Thoracic aorta (tissue), 2 donors: Measurements from ENCODE around the gene ROS1. TPM values are rescaled to one million over a fixed set of nuclear protein-coding genes. Genes with fewer than 3 reads are reported as not detected.

Source experiments
- ATAC-seq: fragments of 150-250 bp; one replicate; pipeline ENCODE4 v1.8.0; 2017; ENCODE audit warnings: low read depth; ENCODE audit not compliant: insufficient number of reproducible peaks, low FRiP score
- DNase-seq: peaks from one replicate; pipeline ENCODE4 v3.0.0-alpha.2; 2020; ENCODE audit warnings: low spot score
- H3K27ac ChIP-seq, 2 donors: fragments of 200-600 bp; sonication (generic); 1 replicate in 1 of 2; 2 replicates in 1 of 2; pipeline ENCODE4 v1.5.1; 2016; ENCODE audit warnings: mild to moderate bottlenecking in 2 of 2, moderate library complexity in 2 of 2
- H3K27me3 ChIP-seq: fragments of 200-600 bp; sonication (generic); replicated peaks from 2 replicates; pipeline ENCODE4 v1.6.0; 2016; ENCODE audit warnings: mild to moderate bottlenecking; ENCODE audit not compliant: insufficient read depth
- H3K36me3 ChIP-seq: fragments of 200-600 bp; sonication (generic); one replicate; pipeline ENCODE4 v1.5.1; 2016
- H3K4me1 ChIP-seq, 2 donors: fragments of 200-600 bp; sonication (generic); 1 replicate in 1 of 2; 2 replicates in 1 of 2; pipeline versions ENCODE4 v1.5.1 to v1.6.0; 2016; ENCODE audit warnings: low read depth in 2 of 2, mild to moderate bottlenecking in 1 of 2; ENCODE audit not compliant: control insufficient read depth in 1 of 2
- H3K4me3 ChIP-seq: fragments of 200-600 bp; sonication (generic); 2 replicates; pipeline ENCODE4 v1.5.1; 2016; ENCODE audit warnings: mild to moderate bottlenecking
- H3K9me3 ChIP-seq: fragments of 200-600 bp; sonication (generic); 2 replicates; pipeline ENCODE4 v1.5.1; 2016
- CTCF ChIP-seq: fragments of 200-600 bp; sonication (generic); IDR thresholded peaks from one replicate; pipeline ENCODE4 v1.5.1; 2019; ENCODE audit warnings: antibody characterized with exemption
- total RNA-seq, 2 donors: library from RNA; depleted of rRNA; stranded (reverse); fragments of >200 nt; gene quantifications; one replicate each; pipeline versions ENCODE4 v1.1.0 to v1.2.3, GENCODE V29; 2016

ROS1 gene
- total RNA-seq, 2 donors from 2014 or later = not detected

DNA sequence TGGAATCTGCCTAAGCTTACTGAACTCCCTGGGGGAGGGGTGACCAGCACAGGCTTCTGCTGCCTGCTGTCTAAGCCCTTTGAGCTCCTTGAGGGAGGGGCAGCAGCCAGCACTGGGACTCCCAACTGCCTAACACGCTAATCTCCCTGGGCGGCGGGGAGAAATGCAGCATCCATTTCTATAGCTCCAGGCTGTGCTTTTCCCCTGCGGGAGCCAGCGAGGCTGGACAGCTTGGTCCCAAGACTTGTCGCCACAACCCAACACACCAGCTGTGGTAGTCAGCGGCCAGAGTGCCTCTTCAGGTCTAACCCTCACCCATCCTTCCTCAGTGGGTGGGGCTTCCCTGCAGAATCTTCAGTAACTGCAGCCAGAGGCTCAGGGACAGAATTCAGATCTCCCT lies 95.8 kb downstream of the ROS1 start:
- no peaks in the 10 kb centered on the region for H3K36me3 ChIP-seq
- no peak overlapping the region for H3K27ac ChIP-seq
- no peak for TF ChIP-seq CTCF
- H3K4me1 ChIP-seq = no peaks in the 10 kb centered on the region
- no peak for ATAC-seq
- H3K27me3 ChIP-seq = no peaks in the 10 kb centered on the region
- no peak overlapping the region for H3K4me3 ChIP-seq
- no peak for DNase-seq
- no peaks in the 10 kb centered on the region for H3K9me3 ChIP-seq

DNA sequence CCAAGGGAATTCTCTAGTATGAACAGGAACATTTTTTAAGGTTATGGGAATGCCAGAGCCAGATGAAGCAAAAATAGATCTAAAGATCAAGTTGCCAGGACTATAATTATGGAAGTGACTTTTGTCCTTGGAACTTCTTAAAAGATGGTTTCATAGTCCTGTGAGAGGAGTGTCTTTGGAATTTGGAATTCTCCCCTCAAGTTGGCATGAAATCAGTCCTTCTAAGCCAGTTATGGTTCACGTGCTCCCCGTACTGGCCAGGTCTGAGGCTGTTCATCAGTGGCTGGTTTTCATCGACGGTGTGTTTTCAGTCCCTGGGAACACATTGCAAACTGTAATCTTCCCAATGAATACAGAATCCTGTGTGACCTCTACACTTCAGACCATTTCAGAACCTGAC lies 97.2 kb downstream of the ROS1 start:
- ATAC-seq (no peak), DNase-seq (no peak)
- H3K4me3 ChIP-seq = no peak overlapping the region
- no peak for TF ChIP-seq CTCF
- no peak overlapping the region for H3K27ac ChIP-seq
- no peaks in the 10 kb centered on the region for H3K9me3 ChIP-seq
- H3K4me1 ChIP-seq = no peaks in the 10 kb centered on the region
- no peaks in the 10 kb centered on the region for H3K36me3 ChIP-seq
- H3K27me3 ChIP-seq = no peaks in the 10 kb centered on the region

DNA sequence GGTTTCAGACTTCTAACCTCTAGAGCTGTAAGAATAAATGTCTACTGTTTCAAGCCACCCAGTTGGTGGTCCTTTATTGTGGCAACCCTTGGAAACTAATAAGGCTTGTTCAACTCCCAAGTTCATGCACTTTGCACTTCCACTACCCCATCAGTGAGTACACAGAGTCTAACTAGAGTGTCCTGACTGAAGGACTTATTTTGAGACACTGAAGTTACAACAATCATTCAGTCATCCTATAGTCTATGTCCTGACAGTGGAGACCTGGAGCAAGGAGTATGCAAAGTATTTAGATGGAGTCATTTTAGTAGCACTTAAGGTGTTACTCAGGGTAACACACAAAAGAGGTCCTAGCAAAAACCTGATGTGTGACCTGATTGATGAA lies 97.7 kb downstream of the ROS1 start:
- Histone ChIP-seq H3K27ac (no peak overlapping the region), H3K27me3 (no peaks in the 10 kb centered on the region), H3K9me3 (no peaks in the 10 kb centered on the region), H3K4me3 (no peak overlapping the region), H3K36me3 (no peaks in the 10 kb centered on the region), H3K4me1 (no peaks in the 10 kb centered on the region)
- no peak for TF ChIP-seq CTCF
- no peak for DNase-seq
- no peak for ATAC-seq

DNA sequence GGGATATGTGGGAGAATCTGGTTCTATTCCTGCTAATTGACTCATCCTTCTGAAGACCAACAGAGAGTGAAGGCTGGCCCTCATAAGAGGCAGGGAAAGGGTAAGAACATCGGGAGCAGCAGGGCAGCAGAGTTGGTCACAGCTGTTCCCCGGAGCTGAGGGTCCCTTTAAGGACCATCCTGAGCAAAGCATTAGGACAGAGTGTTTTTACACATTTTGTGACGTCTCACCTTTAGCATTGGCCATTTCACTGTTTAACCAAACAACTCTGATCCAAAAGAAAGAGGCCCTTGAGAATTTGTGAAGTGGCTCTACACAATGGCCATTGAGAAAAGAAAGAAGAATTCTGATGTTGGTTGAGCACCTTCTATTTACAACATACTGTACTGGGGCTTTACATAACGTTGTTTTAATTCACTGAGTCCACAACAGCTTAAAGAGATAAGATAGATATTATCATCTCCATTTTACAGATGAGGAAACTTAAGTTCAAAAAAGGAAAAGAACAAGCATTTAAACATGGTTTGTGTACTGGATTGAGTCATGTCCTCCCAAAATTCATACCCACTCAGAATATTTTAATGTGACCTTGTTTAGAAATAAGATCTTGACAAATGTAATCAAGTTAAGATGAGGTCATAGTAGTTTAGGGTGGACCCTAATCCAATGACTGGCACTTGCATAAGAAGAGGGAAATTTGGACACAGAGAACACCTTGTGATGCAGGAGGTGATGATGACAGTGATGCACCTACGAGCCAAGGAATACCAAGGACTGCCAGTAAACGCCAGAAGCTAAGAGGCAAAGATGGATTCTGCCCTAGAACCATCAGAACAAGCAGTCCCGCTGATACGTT lies 98.4 kb downstream of the ROS1 start:
- H3K36me3 ChIP-seq = no peaks in the 10 kb centered on the region
- no peak for TF ChIP-seq CTCF
- no peak for ATAC-seq

DNA sequence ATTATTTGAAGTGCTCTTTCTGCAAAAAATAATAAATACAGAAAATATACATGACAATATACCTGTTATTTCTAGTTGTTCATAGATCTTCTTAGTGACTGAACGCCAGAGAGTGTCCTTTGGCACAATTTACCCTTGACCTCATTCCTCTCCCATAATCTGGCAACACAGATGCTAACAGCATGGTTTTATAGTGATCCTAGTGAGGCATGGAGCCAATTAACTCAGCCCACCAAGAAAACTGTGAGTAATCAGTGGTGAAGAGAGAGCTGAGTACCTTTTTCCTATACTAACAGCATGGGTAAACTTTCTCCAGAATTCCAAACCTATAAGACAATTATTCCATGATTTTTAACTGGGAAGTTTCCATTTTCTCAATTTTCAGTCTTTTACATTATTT lies 99.3 kb downstream of the ROS1 start:
- no peak for TF ChIP-seq CTCF
- H3K4me3 ChIP-seq = no peak overlapping the region
- H3K27ac ChIP-seq = no peak overlapping the region
- no peaks in the 10 kb centered on the region for H3K9me3 ChIP-seq
- H3K27me3 ChIP-seq = no peaks in the 10 kb centered on the region
- H3K4me1 ChIP-seq = no peaks in the 10 kb centered on the region
- H3K36me3 ChIP-seq = no peaks in the 10 kb centered on the region
- DNase-seq = no peak
- ATAC-seq = no peak

More for the DNA sequence above, 98.4 kb downstream of the ROS1 start:
- Histone ChIP-seq H3K4me1 (no peaks in the 10 kb centered on the region), H3K9me3 (no peaks in the 10 kb centered on the region), H3K27me3 (no peaks in the 10 kb centered on the region), H3K27ac (no peak overlapping the region), H3K4me3 (no peak overlapping the region)
- DNase-seq = no peak
